ENCODE data around the gene SMYD3. TPM values are rescaled to one million over a fixed set of nuclear protein-coding genes. Genes with fewer than 3 reads are reported as not detected.

The SMYD3 gene
- total RNA-seq, 4 donors from 2014 or later, result 8.4 to 25.7 (median 14.4) TPM

DNA sequence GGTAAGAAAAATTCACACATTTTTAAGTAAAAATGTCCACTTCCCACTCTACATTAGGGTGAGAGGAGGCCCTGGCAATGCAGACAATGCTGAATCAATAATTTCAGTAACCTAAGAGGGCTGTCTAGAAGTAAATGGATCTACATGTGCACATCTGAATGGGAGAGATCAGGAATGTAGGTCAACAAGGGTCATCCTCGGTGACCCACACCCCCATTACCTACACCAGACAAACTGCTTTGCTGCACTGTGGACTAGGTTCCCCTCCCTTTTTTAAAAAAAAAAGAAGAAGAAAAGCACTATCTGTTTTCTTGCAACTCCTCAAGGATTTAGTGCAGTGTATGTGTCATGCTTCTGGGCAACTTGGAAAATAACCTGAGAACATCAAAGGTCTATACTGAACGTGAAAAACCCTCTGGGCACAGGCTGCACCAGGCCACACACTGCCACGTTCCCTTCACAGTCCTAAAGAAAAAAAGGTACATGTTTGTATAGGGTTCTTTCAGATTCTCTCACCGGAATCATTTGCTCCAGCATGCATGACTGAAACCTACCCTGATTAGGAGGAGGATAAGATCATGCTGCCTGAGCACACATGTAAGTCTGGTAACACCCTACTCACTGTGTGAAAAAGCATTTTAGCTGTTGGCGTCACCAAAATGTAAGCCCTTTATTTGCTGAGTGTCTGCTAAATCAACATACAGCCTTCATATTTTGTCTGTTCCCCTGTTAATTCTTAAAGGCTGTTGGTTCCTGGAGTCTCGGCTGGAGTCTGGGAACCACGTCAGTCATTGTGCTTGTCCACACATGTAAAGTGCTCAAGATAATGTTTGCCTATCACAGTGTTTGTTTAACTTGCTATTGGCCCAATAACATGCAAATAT, 341.0 kb downstream of the SMYD3 start:
- intact Hi-C loops (cut with DNase I; ENCODE audit: low total_unique reads), result no loop called here
- TF ChIP-seq, protein P1, sequence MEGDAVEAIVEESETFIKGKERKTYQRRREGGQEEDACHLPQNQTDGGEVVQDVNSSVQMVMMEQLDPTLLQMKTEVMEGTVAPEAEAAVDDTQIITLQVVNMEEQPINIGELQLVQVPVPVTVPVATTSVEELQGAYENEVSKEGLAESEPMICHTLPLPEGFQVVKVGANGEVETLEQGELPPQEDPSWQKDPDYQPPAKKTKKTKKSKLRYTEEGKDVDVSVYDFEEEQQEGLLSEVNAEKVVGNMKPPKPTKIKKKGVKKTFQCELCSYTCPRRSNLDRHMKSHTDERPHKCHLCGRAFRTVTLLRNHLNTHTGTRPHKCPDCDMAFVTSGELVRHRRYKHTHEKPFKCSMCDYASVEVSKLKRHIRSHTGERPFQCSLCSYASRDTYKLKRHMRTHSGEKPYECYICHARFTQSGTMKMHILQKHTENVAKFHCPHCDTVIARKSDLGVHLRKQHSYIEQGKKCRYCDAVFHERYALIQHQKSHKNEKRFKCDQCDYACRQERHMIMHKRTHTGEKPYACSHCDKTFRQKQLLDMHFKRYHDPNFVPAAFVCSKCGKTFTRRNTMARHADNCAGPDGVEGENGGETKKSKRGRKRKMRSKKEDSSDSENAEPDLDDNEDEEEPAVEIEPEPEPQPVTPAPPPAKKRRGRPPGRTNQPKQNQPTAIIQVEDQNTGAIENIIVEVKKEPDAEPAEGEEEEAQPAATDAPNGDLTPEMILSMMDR (IDR thresholded peaks at IDR 0.05), result no peak
- no peak for TF ChIP-seq POLR2A (IDR thresholded peaks at IDR 0.05)
- no peak overlapping the region for H3K4me3 ChIP-seq (ENCODE audit: low read depth, poor library complexity, severe bottlenecking)
- WGBS, 2 donors, result 54 to 62% methylated on average over 7 of the region's 7 CpGs
- DNase-seq (ENCODE audit: low spot score in 2 of 2), result no peak

DNA sequence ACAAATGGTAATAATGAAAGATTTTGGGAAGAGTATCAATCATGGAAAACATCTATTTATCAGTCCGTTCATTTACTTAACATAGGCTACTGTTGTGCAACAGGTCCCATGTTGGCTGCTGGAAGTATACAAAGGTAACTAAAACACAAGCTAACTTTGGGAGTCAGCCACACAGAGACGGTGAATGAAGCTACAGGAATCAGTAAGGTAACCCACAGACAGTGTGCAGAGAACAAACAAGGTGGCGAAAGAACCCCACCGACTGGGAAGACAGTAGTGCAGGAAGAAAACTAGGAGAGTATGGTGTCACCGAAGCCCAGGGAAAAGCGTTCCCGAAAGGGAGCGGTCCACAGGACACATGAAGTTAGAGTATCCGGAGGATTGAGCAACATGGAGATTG, 342.3 kb downstream of the SMYD3 start:
- intact Hi-C loops (cut with DNase I; ENCODE audit: low total_unique reads), result no loop called here
- DNase-seq (ENCODE audit: low spot score in 2 of 2), result no peak
- no peak overlapping the region for H3K4me3 ChIP-seq (ENCODE audit: low read depth, poor library complexity, severe bottlenecking)
- TF ChIP-seq, protein P1 (IDR thresholded peaks at IDR 0.05), result no peak
- TF ChIP-seq POLR2A (IDR thresholded peaks at IDR 0.05), result no peak
- WGBS, 2 donors, result 94 to 96% methylated on average over 9 of the region's 9 CpGs

DNA sequence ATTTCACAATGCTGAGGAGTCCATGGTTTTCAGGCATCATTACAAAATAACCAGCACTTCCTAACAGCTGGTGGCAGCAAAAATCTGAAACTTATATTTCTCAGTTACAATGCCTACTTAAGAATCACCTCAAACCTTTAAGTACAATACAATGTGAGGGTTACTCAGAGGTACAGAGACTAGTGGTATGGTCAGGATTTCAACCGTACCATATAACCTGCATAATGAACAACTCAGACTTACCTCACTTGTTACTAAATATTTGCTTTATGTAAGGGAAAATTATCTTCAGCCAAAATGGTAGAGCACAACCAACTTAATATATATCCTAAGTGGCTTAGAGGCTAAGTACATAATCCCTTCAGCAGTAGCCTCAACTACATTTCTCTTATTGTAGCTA, 344.5 kb downstream of the SMYD3 start:
- WGBS, 2 donors, result 93 to 94% methylated on average over 1 of the region's 1 CpG
- DNase-seq (ENCODE audit: low spot score in 2 of 2), result no peak
- intact Hi-C loops (cut with DNase I; ENCODE audit: low total_unique reads), result no loop called here
- no peak overlapping the region for H3K4me3 ChIP-seq (ENCODE audit: low read depth, poor library complexity, severe bottlenecking)
- TF ChIP-seq, protein P1 (IDR thresholded peaks at IDR 0.05), result no peak
- no peak for TF ChIP-seq POLR2A (IDR thresholded peaks at IDR 0.05)

DNA sequence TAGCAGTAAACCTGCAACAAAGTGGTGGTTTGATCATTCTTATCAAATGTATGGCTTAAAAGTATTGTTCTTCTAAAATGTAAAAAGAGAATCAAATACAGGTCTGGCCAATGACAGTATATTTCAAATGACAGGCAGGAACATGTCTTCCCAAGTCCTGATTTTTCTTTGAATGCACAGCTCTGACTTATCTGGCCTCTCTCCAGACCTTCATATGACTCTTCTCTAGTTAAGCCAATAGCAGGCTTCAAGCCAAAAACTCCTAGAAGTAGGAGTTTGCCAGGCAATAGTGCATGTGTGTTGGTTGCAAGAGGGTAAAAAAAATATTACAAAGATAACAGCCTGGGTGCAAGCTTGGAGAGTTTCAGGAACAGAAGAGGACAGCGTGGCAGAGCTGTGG, 345.5 kb downstream of the SMYD3 start:
- no peak overlapping the region for H3K4me3 ChIP-seq (ENCODE audit: low read depth, poor library complexity, severe bottlenecking)
- intact Hi-C loops (cut with DNase I; ENCODE audit: low total_unique reads), result no loop called here
- no peak for DNase-seq (ENCODE audit: low spot score in 2 of 2)
- TF ChIP-seq, protein P1 (IDR thresholded peaks at IDR 0.05), result no peak
- TF ChIP-seq POLR2A (IDR thresholded peaks at IDR 0.05), result no peak
- WGBS, 2 donors, result 46 to 53% methylated on average over 1 of the region's 1 CpG

DNA sequence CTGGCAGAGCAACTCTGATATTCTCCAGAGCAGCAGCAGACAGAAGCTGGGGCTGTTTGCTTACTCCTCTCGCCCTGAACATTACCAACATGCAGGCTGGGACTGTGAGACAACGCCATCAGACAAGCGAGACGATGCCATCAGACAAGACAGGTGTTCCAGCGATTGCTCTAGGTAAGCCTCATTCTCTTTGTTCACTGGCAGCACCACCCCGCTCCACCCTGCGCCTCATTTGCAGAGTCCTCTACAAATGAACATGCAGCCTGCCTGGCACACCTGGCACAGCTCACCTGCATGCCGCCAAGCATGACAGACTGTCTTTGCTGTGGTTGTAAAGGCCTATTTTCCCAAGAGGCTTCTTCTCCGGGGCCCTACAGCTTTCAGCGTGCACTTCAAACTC, 346.2 kb downstream of the SMYD3 start:
- peak in 1 of 2 donors; percentile 26 for DNase-seq (ENCODE audit: low spot score in 2 of 2)
- TF ChIP-seq, protein P1 (IDR thresholded peaks at IDR 0.05), result no peak
- no peak for TF ChIP-seq POLR2A (IDR thresholded peaks at IDR 0.05)
- intact Hi-C loops (cut with DNase I; ENCODE audit: low total_unique reads), result no loop called here
- WGBS, 2 donors, result 49 to 55% methylated on average over 10 of the region's 10 CpGs
- no peak overlapping the region for H3K4me3 ChIP-seq (ENCODE audit: low read depth, poor library complexity, severe bottlenecking)
